ENCODE results near the gene BSCL2.
"Not testable (repeated sequence)": the region's sequence is repeated elsewhere in the genome, so short reads cannot be mapped to it uniquely, and the experiment has no call there.

Gene BSCL2

DNA sequence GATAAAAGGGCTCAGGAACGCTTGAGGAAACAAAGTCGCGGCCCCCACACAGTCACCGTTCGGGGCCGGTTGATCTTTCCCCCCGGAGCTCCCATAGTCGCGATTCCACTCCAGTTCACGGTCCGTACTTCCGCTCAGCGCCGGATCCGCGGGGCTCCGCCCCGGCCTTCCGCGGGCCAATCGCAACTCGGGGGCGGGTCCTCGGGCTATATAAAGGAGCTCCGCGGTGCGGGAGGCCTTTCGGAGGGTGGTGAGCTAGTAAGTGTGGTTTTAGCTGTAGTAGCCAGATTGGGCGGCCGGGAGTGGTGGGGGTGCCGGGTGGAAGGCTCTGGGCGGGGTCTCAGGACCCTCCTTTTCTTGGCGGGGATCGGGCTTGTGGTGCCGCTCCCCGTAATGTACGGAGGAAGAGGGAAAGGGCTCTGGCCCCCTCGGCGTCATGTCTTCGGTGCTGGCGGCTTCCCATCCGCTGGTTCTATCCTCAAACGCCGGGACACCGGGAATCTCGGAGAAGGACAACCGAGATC lies 42.1 kb downstream of the BSCL2 start, which contains the start of the genes C11orf98 and CSKMT:
TSS of gene C11orf98 (minus strand) at position 136 of the 524 bp plus-strand sequence. CDS start at position 95, 41 bp downstream.
TSS of gene CSKMT (plus strand) at position 238 of the 524 bp plus-strand sequence. CDS start 568 bp downstream, outside the sequence.
- in situ Hi-C loops (cut with MboI; ENCODE audit: low sequenced_read_pairs): no loop called here

DNA sequence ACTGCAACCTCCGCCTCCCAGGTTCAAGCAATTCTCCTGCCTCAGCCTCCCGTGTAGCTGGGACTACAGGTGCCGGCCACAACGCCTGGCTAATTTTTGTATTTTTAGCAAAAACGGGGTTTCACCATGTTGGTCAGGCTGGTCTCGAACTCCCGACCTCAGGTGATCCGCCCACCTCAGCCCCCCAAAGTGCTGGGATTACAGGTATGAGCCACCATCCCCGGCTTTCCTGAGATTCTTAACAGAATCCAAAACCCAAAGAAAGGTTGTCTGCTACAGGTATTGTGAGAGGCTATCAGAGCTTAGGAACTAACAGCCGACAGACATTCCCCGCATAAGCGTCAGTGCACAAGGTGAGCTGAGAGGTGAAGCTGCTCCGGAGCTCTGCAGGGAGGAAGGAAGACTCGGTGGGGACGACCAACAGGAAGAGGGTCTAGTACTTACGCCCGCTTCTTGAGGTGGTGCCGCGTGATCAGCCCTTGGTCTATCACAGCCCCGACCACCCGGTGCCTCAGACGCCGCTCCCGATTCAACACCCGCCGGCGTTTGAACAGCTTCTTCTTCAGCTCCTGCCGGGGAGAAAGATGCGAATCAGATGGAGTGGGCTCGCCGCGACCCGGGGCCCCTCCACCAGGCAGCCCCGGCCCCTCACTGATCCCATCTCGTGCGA lies 42.7 kb downstream of the BSCL2 start:
- in situ Hi-C loops (cut with MboI; ENCODE audit: low sequenced_read_pairs): no loop called here

DNA sequence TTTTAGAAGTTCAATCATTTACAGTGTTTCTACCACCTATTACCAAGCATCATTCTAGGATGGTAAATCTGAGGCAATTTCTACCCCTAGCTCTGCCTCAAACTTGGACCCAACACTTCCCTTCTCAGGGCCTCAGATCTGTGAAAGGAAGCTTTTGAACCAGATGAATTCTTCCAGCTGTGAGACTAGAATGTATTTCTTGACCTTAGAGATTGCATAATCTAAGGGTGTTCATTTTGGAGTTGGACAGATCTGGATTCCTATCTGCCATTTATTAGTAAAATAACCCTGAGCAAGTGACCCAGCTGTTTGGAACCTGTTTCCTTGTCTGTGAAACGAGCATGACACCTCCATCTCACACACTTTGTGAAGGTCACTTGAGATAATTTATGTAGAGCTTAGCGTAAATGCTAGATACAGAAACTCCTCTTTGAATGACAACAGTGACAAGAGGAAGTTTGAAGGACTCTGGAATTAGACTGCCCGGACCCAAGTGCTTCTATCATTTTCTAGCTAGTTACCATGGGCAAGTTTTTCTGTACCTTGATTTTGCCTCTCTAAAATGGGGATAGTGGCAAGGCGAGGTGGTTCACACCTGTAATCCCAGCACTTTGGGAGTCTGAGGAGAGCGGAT lies 50.3 kb downstream of the BSCL2 start:
- in situ Hi-C loops (cut with MboI; ENCODE audit: low sequenced_read_pairs): no loop called here

DNA sequence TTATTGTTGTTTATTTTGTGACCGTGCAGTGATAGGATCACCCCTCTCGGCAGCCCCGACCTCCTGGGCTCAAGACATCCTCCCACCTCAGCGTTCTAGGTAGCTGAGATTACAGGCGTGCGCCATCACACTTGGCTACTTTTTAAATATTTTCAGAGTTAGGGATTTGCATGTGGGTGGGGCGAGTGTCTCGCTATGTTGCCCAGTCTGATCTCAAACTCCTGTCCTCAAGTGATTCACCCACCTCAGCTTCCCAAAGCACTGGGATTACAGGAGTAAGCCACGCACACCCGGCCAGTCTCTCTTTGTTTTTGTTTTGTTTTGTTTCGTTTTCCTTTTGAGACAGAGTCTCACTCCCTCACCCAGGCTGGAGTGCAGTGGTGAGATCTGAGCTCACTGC lies 52.9 kb downstream of the BSCL2 start:
- in situ Hi-C loops (cut with MboI; ENCODE audit: low sequenced_read_pairs): no loop called here

DNA sequence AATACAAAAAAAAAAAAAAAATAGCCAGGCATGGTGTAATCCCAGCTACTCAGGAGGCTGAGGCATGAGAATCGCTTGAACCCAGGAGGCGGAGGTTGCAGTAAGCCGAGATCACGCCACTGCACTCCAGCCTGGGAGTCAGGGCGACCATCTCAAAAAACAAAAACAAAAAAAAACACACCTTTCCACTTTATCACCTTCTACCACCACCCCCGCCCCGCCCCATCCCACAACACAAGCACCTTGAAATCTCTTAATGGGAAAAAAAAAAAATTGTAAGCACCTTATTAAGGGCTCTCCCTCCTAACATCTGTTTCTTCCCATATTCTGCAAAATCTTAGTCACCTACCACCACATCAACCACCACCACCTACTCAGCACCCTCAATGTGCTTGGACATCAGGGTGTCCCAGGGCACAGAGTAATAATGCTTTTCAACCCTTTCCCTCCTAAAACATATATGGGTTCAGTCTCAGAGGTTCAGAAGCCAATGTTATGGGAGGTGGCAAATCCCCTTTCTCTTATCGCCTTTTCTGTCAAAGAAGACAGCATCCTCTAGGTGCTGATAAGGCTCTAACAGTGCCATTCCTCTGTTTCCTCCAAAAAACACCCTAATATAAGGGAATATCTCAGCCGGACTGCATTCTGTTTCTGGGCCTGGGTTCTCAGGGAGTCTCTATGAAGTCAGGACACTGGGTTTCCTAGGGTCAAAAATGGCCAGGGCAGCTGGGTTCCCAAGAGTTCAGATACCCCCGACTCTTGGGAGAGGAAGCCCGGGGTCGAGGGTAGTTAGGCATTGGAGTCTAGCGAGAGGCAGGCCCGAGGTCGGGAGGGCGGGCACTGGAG lies 54.8 kb downstream of the BSCL2 start:
- in situ Hi-C loops (cut with MboI; ENCODE audit: low sequenced_read_pairs): no loop called here

DNA sequence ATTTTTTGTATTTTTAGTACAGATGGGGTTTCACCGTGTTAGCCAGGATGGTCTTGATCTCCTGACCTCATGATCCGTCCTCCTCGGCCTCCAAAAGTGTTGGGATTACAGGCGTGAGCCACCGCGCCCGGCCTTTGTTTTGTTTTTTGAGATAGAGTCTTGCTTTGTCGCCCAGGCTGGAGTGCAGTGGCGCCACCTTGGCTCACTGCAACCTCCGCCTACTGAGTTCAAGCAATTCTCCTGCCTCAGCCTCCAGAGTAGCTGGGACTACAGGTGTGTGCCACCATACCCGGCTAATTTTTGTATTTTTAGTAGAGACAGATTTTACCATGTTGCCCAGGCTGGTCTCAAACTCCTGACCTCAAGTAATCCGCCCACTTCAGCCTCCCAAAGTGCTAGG lies 56.9 kb downstream of the BSCL2 start:
- in situ Hi-C loops (cut with MboI; ENCODE audit: low sequenced_read_pairs): not testable (repeated sequence)

DNA sequence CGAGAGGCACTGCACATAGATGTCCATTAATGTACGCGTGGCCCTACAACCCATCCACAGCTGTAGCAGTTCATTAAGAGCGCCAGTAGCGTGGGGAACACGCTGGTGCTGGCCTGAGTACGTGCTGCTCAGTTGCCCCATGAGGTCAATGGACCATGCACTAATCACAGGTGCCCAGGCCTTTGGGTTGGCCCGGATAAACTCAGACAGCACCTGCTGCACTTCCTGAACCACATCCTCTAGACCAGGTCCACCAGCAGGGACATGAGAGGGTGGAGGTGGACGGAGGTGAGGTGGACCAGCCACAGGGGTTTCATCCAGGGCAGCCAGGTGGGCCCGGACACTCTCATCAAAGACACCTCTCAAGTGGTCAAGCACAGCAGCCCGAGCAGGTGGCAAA lies 57.7 kb downstream of the BSCL2 start:
- in situ Hi-C loops (cut with MboI; ENCODE audit: low sequenced_read_pairs): no loop called here

DNA sequence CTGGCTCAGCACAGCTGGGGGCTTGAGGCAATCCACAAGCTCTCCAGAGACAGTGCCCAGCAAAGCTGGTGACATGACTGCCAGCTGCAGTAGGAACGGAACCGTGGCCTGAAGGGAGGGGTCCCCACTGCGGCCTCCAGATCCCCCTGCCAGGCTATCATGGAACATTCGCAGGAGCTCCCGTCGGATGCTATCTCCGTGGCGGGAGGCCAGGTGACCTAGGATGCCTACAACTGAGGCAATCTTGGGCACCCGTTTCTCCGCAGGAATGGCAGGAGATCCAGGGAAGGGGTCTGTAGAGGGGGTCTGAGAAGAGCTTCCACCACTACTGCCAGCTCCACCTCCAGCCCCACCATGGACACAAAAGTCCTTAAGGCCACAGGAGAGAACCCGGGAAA lies 58.3 kb downstream of the BSCL2 start:
- in situ Hi-C loops (cut with MboI; ENCODE audit: low sequenced_read_pairs): no loop called here

DNA sequence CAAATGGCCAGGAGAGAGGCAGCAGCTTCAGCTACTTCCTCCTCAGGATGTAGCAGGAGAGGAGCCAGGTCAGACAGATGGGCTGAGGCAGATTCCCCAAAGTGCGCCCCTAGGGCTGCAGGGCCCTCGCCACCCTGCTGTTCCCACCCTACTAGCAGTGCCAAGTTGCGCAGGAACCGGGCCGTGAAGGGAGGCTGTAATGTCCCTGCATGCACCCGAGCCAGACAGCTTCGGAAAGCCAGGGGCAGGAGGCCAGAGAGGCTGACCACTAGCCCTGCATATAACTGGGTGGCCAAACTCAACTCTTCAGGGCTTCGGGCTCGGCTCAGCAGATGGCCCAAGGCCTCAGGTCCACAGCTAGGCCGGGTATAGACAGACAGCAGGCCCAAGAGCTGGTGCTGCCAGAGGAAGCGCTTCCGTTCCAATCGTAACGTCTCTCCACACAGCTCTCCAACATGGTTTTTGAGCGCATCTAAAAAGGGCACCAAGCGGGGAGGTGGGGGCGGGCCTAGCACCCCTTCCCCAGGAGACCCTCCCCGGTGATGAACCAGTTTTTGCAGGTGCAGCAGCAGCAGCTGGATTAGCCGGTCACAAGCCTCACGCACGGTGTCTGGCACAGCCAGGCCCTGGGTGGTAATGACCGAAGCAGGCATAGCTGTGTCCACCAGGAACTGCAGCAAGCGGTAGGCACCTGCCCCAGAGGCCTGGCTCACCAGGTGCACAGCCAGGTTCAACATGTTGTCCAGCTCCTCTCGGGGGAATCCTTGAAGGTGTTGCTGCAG lies 58.8 kb downstream of the BSCL2 start:
- in situ Hi-C loops (cut with MboI; ENCODE audit: low sequenced_read_pairs): no loop called here

DNA sequence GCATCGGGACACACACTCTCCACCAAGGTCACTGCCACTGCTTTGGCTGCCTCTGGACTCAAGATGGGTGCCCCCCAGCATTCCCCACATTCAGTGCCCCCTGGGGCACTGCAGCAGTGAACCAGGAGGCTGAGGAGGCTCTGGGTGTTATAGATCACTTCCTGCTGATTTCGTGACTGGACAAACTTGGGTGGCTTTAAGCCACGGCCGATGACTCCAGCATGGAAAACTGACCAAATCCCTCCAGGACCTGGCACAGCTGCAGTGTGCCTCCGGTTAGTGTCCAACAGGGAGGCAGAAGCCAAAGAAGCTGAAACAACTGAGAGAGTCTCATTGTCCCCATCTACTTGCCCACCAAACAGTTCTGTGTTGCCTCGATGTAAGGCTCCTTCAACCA lies 59.6 kb downstream of the BSCL2 start:
- in situ Hi-C loops (cut with MboI; ENCODE audit: low sequenced_read_pairs): no loop called here

DNA sequence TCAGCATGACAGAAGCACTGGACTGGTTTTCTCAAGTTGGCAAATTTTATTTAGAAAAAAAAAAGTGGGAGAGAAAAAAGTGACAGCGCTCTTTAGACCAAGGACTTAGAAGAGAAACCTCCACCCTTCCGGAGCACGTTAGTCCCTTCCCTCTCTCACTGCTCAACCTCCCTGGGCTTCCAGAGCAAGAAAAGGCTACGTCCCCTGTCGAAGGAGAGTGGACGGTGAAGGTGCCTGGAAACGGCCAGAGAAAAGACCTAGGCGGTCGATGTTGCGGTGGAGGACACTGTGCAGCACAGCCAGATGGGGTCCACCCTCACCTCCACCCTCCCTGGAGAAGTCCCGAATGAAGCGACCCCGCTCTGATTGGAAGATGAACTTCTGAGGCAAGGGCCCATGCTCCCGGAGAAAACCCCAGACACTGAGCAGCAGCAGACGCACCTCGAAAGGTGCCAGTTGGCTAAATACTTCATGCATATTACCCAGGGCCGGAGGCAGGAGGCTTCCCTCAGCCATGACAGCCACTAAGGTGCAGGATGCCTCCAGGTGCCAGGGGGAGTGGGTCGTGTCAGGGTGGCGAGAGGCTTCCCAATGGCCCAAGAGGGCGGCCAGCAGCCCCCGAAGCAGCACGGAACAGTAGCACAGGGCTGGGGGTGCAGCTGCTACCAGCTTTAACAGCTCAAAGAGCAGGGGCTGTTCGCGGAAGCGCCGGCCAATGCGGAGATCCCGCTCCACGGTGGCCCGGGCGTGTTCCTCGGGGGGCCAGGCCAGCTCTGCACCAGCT lies 60.2 kb downstream of the BSCL2 start:
- in situ Hi-C loops (cut with MboI; ENCODE audit: low sequenced_read_pairs): no loop called here

DNA sequence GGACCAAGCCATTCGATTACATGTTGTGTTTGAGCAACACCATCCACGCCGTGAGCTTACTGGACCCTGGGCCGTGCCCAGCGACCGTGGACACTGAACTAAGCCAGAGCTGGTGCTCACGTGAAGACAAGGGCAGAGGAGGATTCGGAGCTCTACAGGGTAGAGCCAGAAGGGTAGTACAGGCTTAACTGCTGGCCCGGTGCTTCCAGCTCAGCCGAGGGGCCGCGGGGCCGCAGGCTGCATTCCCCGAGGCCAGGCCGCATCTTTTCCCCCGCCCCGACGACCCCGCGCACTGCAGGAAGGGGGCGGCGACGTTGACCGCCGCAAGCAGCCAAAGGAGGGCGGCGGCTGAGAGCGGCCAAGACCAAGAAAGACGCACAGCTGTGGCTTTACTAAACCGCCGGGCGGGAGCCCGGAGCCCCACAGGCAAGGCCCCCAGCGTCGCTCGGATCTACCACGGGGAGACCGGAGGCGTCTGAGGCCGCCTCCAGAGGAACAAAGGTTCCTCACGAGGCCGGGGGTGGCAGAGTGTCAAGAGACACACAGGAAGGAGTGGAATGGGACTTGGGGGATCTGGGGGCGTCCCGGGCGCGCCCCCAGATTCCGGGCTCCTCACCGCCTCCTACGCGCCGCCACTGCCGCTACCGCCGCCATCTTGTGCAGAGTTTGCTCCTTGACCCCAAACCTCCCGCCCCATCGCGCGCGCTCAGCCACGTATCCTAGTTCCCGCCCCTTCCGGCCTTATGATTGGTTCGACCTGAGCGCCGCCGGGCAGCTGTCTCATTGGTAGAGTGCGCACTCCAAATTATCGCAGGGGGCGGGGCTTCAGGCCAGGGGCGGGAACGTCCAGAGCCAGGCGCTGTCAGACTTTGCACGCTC lies 61.0 kb downstream of the BSCL2 start, which contains the start of gene GANAB:
TSS of gene GANAB (minus strand) at position 668 of the 879 bp plus-strand sequence. CDS start at position 654, 14 bp downstream.
- in situ Hi-C loops (cut with MboI; ENCODE audit: low sequenced_read_pairs): no loop called here

DNA sequence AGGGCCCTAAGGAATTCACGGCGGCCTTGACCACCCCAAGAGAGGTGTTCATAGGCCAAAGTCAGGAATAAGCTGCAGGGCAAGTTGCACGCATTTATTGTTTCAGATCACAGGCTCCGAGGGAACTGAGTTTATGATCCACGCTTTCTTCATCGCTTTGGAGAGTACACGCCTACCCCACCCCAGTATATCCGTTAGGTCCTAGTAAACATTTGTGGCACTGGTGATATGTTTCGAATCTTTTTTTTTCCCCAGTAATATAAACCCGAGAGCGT lies 61.6 kb downstream of the BSCL2 start:
- in situ Hi-C loops (cut with MboI; ENCODE audit: low sequenced_read_pairs): no loop called here

DNA sequence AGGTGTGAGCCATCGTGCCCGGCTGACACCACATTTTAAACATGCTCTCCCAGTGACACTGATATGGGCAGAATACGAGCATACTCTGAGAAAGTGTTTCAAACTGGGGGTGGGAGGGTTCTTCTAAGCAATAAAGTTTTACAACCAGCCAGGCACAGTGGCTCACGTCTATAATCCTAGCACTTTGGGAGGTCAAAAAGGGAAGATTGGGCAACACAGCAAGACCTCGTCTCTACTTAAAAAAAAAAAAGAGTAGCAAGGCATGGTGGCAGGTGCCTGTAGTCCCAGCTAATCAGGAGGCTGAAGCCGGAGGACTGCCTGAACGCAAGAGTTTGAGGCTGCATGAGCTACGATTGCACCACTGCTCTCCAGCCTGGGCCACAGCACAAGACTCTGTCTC lies 63.0 kb downstream of the BSCL2 start:
- in situ Hi-C loops (cut with MboI; ENCODE audit: low sequenced_read_pairs): no loop called here
